ENCODE results near the gene CCDC8. TPM values are rescaled to one million over a fixed set of nuclear protein-coding genes. Genes with fewer than 3 reads are reported as not detected.

The CCDC8 gene
- total and polyA plus RNA-seq, 2 experiments from 2014 or later: 5.6 to 16.5 TPM

DNA sequence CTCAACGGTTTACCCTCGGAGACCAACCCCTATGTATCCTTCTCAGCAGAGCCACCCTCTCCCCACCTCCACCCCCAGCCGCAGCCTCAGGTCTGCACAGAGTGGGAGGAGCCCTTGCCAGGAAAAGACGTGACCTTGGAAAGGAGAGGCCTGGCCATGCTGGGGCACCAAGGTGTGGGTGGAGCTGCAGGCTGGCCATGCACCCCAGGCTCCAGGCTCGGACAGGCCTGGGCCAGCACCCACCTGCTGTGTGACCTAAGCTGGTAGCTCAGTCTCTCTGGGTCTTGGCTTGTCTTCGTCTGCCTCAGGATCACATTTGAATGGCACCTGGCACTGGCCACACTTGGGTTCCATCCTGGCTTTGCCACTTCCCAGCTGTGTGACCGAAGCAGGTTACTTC lies 29.5 kb downstream of the CCDC8 start (continued):
- TF ChIP-seq, protein P1, sequence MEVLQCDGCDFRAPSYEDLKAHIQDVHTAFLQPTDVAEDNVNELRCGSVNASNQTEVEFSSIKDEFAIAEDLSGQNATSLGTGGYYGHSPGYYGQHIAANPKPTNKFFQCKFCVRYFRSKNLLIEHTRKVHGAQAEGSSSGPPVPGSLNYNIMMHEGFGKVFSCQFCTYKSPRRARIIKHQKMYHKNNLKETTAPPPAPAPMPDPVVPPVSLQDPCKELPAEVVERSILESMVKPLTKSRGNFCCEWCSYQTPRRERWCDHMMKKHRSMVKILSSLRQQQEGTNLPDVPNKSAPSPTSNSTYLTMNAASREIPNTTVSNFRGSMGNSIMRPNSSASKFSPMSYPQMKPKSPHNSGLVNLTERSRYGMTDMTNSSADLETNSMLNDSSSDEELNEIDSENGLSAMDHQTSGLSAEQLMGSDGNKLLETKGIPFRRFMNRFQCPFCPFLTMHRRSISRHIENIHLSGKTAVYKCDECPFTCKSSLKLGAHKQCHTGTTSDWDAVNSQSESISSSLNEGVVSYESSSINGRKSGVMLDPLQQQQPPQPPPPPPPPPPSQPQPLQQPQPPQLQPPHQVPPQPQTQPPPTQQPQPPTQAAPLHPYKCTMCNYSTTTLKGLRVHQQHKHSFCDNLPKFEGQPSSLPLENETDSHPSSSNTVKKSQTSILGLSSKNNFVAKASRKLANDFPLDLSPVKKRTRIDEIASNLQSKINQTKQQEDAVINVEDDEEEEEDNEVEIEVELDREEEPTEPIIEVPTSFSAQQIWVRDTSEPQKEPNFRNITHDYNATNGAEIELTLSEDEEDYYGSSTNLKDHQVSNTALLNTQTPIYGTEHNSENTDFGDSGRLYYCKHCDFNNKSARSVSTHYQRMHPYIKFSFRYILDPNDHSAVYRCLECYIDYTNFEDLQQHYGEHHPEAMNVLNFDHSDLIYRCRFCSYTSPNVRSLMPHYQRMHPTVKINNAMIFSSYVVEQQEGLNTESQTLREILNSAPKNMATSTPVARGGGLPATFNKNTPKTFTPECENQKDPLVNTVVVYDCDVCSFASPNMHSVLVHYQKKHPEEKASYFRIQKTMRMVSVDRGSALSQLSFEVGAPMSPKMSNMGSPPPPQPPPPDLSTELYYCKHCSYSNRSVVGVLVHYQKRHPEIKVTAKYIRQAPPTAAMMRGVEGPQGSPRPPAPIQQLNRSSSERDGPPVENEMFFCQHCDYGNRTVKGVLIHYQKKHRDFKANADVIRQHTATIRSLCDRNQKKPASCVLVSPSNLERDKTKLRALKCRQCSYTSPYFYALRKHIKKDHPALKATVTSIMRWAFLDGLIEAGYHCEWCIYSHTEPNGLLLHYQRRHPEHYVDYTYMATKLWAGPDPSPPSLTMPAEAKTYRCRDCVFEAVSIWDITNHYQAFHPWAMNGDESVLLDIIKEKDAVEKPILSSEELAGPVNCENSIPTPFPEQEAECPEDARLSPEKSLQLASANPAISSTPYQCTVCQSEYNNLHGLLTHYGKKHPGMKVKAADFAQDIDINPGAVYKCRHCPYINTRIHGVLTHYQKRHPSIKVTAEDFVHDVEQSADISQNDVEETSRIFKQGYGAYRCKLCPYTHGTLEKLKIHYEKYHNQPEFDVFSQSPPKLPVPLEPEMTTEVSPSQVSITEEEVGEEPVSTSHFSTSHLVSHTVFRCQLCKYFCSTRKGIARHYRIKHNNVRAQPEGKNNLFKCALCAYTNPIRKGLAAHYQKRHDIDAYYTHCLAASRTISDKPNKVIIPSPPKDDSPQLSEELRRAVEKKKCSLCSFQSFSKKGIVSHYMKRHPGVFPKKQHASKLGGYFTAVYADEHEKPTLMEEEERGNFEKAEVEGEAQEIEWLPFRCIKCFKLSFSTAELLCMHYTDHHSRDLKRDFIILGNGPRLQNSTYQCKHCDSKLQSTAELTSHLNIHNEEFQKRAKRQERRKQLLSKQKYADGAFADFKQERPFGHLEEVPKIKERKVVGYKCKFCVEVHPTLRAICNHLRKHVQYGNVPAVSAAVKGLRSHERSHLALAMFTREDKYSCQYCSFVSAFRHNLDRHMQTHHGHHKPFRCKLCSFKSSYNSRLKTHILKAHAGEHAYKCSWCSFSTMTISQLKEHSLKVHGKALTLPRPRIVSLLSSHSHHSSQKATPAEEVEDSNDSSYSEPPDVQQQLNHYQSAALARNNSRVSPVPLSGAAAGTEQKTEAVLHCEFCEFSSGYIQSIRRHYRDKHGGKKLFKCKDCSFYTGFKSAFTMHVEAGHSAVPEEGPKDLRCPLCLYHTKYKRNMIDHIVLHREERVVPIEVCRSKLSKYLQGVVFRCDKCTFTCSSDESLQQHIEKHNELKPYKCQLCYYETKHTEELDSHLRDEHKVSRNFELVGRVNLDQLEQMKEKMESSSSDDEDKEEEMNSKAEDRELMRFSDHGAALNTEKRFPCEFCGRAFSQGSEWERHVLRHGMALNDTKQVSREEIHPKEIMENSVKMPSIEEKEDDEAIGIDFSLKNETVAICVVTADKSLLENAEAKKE (CRISPR knock-in tag; IDR thresholded peaks at IDR 0.05): no peak
- TF ChIP-seq EZH2phosphoT487 (IDR thresholded peaks at IDR 0.05; ENCODE audit: unreplicated experiment) (no peak), EZH2 (IDR thresholded peaks at IDR 0.05; ENCODE audit: low read depth, unreplicated experiment) (no peak), STAT1 (IDR thresholded peaks at IDR 0.05; ENCODE audit: unreplicated experiment) (no peak), NANOG (IDR thresholded peaks at IDR 0.05; ENCODE audit: borderline replicate concordance) (no peak)
- TF ChIP-seq, protein P2, sequence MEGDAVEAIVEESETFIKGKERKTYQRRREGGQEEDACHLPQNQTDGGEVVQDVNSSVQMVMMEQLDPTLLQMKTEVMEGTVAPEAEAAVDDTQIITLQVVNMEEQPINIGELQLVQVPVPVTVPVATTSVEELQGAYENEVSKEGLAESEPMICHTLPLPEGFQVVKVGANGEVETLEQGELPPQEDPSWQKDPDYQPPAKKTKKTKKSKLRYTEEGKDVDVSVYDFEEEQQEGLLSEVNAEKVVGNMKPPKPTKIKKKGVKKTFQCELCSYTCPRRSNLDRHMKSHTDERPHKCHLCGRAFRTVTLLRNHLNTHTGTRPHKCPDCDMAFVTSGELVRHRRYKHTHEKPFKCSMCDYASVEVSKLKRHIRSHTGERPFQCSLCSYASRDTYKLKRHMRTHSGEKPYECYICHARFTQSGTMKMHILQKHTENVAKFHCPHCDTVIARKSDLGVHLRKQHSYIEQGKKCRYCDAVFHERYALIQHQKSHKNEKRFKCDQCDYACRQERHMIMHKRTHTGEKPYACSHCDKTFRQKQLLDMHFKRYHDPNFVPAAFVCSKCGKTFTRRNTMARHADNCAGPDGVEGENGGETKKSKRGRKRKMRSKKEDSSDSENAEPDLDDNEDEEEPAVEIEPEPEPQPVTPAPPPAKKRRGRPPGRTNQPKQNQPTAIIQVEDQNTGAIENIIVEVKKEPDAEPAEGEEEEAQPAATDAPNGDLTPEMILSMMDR (conservative IDR thresholded peaks at IDR 0.05; ENCODE audit: low read depth in 2 of 2): no peak

DNA sequence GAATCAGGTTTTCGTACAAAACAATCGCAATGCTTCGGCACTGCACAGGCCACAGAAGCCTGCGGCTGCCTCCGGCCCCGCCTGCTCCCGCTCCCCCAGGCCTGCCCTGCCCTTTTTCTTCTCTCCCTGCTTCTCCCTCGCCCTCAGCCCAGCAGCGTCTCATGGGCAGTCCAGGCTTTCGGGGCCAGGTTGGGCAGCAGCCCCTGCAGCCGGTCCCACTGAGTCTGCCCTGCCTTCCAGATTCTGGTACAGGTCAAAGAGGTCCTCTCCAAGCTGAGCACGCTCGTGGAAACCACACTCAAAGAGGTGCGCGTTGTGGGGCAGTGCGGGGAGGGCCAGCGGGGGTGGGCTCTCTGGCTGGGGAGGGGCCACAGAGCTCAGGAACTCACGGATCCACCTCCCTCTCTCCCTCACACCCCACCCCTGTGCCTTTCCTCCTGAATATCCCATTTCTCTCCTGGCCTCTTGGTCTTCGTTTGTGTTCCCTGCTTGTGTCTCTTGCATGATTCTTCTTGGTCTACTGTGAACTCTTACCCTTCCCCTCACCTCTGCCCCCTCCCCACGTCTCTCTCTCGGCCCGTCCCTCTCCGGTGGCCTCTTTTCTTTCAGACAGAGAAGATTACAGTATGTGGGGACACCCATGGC lies 30.1 kb downstream of the CCDC8 start:
- no peak overlapping the region for H3K4me3 Mint-ChIP-seq
- ATAC-seq (no peak), DNase-seq (ENCODE audit: low spot score) (no peak)
- H3K27ac Mint-ChIP-seq: no peak overlapping the region
- Histone ChIP-seq H3F3A (replicated peaks; ENCODE audit: low read depth) (no peaks in the 10 kb centered on the region), H3K9me2 (ENCODE audit: insufficient read depth) (no peaks in the 10 kb centered on the region), H3K27me3 (ENCODE audit: insufficient read depth) (no peaks in the 10 kb centered on the region), H2AFZ (no peak overlapping the region), H3K27ac (ENCODE audit: low read depth) (no peak overlapping the region), H3K36me3 (ENCODE audit: insufficient read depth) (peaks cover 5% of the 10 kb centered on the region), H3K4me1 (ENCODE audit: insufficient read depth) (no peaks in the 10 kb centered on the region), H3K4me2 (no peak overlapping the region), H4K20me1 (replicated peaks; ENCODE audit: insufficient read depth) (peaks cover 20% of the 10 kb centered on the region), H3K4me3 (no peak overlapping the region), H3K79me2 (replicated peaks; ENCODE audit: insufficient read depth) (peaks cover 25% of the 10 kb centered on the region)
- H3K36me3 Mint-ChIP-seq (ENCODE audit: low read depth): peaks cover 79% of the 10 kb centered on the region
- no peaks in the 10 kb centered on the region for H3K4me1 Mint-ChIP-seq
- H3K27me3 Mint-ChIP-seq (ENCODE audit: insufficient read depth, low read depth, poor library complexity): peaks cover 6% of the 10 kb centered on the region
- no peaks in the 10 kb centered on the region for H3K9me3 Mint-ChIP-seq
- TF ChIP-seq EZH2 (IDR thresholded peaks at IDR 0.05; ENCODE audit: low read depth, unreplicated experiment) (no peak), ZNF331 (CRISPR knock-in tag; IDR thresholded peaks at IDR 0.05; ENCODE audit: low read depth) (no peak)
- TF ChIP-seq, protein P1 (CRISPR knock-in tag; IDR thresholded peaks at IDR 0.05): no peak
